Activated CD8-positive, alpha-beta memory T cell treated with anti-CD3 and anti-CD28 coated beads for 36 hours (primary cell): ENCODE data around the gene PARVA. TPM values are rescaled to one million over a fixed set of nuclear protein-coding genes. Genes with fewer than 3 reads are reported as not detected.

Experiments
- CTCF ChIA-PET: fragments of 350-600 bp; sonication (Branson Sonifier 250); formaldehyde crosslinking; loops from one replicate; lab custom pipeline; 2021; ENCODE audit warnings: antibody characterized with exemption; lab: Charles Lee
- POLR2A ChIA-PET: fragments of 350-600 bp; sonication (Branson Sonifier 250); formaldehyde crosslinking; loops from one replicate; lab custom pipeline; 2021; ENCODE audit warnings: antibody characterized with exemption; lab: Charles Lee
- total RNA-seq, 2 experiments: library from RNA; stranded (reverse); gene quantifications; one replicate each; pipeline ENCODE4 v1.2.3, GENCODE V29; 2021

The PARVA gene
- total RNA-seq, 2 experiments from 2014 or later, result 0.06 TPM; not detected in 1

DNA sequence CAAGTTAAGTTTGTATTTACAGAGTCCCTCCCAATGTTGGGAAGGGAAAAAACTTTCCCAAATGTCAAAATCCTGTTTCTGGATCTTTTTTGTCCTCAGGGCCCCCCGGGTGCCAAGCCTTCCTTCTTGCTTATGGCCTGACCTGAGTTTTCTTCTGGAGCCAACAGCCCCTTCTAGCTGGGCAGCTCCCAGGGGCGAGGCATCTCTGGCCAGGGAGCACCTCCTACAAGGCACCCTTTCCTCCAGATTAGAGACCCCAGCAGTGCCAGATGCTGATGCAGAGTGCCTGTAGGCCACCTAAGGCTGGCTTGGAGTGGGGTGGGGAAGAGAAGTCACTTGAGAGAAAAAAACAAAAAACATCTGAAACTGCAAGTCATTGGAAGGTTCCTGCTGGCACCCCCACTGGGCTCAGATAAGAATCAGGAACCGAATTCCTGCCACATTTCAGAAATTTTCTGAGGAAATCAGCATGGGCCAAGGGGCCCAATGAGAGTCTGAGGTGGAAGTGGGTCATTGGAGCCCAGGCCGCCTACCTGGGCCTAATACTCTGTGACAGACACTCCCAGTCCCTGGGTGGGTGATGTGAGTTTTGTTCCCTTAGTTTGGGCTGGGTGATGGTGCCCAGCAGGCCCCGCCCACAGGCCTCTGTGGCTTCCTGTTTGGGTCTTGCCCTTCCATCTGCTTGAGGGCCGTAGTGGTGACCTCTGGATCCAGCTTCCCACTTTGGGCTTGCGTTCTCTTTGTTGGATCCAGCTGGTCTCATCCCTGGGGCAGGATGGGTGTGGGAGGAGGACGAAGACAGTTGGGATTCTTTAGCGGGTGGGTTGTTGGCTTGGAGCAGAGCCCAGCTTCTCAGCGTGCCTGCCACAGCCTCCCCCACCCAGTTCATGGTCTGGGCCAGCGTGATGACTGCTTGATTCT is 40.6 kb downstream of the PARVA start:
- ChIA-PET CTCF (no interaction called here), POLR2A (no interaction called here)

DNA sequence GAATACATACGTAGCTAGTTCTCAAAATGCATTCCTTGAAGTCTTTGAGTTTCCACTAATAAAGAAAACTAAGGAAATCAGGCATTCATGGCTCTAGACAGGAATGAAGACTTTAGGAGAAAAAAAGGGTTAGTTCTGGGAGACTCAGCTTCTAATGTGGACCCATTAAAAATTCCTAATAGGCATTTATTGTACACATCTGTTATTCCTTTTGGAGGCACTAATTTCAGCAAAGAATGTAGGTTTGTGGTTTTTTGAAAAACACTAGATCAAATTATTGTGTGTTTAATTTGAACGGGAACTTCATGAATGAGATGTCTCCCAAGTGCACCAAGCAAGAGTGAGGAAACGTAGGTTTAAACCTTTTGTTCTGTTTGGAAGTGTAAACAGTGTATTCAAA is 42.7 kb downstream of the PARVA start:
- ChIA-PET POLR2A (no interaction called here), CTCF (no interaction called here)

DNA sequence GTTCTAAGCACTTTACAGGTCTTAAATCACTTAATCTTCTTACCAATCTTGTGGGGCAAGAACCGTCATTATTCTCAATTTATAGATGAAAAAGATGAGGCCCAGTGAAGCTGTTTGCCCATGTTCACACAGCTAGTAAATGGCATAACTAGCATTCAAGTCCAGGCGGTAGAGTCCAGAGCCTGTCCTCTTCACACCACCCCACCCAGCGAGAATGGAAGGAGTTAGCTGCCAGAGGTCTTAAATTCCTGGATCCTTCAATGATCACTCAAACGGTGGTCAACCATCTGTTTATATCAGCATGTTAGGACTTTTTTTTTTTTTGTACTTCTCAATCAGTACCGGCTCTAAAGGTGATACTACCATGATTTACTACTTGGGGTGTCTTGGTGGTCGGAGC is 43.3 kb downstream of the PARVA start:
- CTCF ChIA-PET, result no interaction called here
- POLR2A ChIA-PET, result no interaction called here

DNA sequence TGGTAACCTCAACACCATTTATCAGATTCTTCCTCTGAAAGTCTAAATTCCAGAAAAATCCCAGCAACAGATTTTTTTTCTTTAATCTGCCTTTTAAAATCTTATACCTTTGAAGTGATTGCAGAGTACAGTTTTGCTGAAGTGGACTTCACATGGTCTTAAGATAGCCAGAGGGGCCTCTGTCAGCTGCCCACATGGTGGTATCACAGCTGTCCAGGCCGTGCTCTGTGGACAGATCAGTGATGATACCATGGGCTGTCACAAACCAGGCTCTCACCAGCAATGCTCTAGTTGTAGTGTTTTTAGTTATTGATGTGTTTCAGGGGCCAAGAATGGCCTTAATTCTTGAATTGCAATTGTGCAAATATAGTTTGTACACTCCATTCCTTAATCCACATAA is 44.0 kb downstream of the PARVA start:
- ChIA-PET POLR2A (no interaction called here), CTCF (no interaction called here)

DNA sequence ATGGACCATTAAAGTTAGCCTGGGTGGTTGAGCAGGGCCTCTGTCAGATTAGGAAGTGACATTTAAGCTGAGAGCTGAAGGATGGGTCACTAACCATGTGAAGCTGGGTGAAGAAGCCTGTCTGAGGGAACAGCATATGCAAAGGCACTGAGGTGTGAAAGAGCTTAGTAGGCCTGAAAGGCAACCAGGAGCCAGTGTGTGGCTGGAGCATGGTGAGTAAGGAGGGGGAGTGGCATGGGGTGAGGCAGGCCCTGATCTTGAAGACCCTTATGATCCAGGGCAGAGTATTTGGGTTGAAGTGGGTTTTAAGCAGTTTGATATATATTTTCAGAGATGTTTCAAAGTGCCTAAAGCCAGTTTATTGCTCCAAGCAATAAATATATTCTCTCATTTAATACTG is 48.8 kb downstream of the PARVA start:
- ChIA-PET CTCF (no interaction called here), POLR2A (no interaction called here)

DNA sequence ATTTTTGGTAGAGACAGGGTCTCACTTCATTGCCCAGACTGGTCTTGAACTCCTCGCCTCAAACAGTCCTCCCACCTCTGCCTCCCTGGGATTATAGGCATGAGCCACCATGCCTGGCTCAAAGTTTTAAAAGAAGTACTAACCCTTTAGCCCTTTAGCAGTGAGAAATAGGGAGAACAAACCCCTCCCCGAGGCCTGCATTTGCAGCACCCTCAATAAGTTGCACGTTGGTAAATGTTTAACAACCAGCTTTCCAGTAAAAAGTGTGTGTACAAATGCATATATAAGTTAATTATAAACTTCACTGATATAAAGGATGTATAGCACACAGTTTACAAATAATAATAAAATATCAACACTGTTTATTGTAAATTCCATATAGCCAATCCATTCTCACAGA is 51.8 kb downstream of the PARVA start:
- ChIA-PET POLR2A (no interaction called here), CTCF (no interaction called here)

DNA sequence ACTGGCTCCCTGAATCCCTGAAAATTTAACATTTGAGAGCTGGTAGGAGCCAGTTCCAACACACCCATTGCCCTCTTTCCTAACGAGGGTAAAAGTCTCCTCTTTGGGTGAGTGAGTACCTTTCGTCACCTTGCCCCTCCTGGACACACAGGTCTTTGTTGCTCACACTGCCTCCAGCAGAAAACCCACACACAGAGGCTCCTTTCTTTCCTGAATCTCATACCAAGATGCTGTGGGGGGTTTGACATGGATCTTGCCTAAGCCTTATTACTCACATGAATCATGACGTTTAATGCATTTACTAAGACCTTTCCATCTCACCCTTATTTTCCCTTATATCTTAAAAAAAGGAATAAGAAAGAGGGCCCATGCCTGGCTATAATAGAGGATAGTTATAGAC is 53.0 kb downstream of the PARVA start:
- ChIA-PET POLR2A (no interaction called here), CTCF (no interaction called here)

DNA sequence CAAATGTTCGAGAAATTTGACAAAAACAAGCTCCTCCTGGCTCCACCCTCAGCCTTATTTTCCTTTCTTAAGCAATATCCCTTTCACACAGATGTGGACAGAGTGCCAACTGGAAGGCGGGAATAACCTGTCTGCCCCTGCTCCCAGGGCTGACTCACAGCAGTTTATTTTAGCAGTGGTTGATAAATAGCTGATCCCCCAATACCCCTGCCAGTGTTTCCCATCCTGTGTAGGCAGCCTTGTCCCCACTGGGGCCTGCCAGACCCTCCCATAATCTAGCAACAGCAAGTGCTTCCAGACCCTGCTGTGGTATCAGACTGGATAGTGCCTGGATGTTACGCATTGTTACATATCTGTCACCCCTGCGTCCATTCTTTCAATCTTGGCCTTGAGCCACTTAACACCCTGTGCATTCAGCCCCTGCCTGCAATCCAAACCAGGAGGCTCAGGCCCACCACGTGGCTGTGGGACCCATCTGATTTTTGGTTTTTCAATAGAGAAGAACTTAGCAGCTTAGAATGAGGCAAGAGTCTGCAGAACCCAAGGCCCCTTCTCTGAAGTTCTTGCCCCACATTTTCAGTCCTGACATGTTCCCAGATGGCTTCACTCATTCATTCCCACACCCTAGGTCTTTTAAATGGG is 53.7 kb downstream of the PARVA start:
- POLR2A ChIA-PET, result no interaction called here
- CTCF ChIA-PET, result no interaction called here

DNA sequence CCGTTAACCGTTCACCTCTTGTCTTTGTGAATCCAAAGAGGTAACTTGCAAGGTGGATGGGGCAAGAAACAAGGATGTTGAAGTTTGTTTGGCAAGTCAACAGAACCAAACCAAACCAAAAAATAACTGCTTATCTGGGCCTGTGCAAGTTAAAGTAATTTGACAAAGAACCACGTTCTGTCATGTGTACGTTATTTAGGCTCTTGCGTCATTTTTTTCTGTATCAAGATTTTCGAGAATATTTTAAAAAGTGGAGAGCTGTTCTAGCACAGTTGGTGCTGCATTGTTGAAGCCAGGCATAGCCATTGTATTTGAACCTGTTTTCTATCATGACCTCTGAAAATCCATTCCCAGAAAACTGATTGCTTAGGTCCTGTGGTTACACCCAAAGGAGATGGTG is 55.1 kb downstream of the PARVA start:
- CTCF ChIA-PET, result no interaction called here
- POLR2A ChIA-PET, result no interaction called here

DNA sequence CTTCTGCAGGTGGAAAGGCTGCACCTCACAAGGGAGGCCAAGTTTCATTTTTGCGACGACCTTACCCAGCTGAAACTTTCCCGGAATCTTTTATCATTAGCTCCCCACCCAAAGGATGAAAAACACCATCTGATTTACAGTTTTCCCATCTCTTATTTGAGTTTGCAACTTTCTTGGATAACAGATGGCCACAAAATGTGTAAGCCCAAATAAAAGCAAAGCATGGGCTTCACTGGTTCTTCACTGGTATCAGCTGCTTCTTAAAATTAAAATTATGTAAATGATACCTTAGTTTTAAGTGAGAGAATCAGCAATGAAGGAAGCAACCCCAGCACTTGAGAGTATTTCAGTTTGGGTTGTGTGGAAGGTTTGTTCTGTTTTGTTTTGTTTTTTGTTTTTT is 55.8 kb downstream of the PARVA start:
- CTCF ChIA-PET, result no interaction called here
- POLR2A ChIA-PET, result no interaction called here

DNA sequence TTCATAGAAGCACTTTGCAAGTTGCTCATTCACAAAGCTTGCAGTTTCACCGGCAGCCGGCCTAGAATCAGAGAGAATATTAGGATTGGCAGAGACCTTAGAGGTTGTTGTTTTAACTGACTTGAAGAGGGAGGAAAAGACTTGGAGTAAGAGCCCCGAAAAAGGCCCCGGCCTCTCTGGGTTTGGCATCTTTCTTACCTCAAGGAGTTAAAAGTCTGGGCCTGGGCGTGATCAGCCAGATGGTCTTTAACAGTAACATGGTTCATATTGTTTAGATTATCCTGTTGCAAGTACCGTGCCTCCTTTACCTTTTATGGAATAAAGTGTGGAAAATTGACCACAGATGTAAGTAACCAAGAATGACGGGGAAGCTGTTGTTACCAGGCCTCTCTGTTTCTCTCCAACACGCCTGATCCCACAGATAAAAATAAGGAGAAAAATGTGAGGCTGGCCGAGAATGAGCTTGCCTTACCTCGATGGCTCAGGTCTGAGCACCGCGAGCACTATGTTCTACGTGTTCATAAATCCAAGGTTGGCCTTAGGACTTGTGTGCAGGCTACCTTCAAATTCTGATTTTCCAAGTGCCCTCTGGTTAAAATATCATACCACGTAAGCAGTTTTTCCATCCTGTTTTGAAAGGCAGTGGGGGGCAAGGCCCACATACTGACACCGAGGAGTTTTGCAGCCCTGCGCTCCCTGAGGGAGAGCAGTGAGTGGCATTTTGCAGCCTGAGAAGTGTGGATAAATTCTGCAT is 56.4 kb downstream of the PARVA start:
- POLR2A ChIA-PET, result no interaction called here
- CTCF ChIA-PET, result no interaction called here

DNA sequence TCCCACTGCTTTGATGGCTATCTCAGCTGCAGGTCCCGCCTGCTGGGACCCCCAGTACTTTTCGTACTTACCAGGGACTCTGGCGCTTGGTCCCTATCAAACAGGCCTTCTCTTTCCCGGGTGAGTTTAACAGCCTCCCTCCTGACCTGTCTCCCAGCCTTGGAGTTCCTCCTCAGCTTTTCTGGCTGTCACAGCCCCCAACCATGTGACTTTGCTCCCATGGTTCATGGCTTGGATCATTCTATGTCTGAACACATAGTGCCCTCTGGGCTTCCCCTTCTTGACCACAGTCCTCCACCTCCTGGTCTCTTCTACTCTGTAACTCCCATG is 56.9 kb downstream of the PARVA start:
- POLR2A ChIA-PET, result no interaction called here
- CTCF ChIA-PET, result no interaction called here

DNA sequence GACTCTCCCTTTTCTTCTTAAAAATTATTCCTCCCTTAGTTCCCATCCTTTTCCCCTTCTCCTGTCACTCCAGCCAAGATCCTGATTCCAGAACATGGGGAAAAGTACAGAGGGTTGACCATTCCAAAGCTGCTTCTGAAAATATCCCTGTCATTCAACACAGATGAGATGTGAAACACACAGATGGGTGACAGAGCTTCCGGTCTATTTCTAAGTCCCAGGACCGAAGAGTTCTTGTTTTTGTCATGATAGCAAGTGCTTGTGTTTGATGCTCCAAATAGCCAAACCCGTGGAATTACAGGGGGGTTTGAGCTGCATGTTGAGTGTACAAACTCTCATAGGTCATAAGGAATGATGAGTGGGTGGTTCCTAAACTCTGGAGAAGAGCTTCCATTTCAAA is 57.9 kb downstream of the PARVA start:
- ChIA-PET POLR2A (no interaction called here), CTCF (no interaction called here)

DNA sequence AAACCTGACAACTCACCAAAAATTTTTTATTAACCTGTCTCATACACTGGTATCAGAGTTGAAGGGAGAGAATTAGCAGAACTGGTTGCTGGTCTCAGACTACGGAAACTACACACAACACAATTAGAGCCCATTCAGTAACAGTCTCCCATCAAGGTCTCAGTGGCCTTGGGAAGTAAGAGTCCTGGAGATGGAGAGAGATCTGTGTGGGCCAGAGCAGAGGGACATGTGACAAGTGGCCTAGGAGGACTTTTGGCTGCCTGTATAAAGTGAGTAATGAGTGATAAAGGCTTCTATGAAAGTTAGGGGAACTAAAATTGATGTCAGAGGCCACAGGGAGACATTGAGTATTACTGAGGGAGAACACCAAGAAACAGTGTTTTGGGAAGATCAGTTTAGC is 58.9 kb downstream of the PARVA start:
- ChIA-PET CTCF (no interaction called here), POLR2A (no interaction called here)

DNA sequence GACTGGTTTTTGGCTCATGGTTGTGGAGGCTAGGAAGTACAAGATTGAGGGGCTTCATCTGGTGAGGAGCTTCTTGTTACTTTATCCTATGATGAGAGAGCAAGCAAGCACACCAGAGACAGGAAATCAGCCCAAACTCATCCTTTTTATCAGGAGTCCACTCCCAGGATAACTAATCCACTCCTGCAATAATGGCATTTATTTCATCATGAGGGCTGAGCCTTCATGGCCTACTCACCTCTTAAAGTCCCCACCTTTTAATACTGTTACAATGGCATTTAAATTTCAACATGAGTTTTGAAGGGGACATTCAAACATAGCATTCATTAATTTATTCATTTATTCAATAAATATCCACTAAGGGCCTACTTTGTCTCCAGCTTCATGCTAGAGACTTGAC is 60.9 kb downstream of the PARVA start:
- POLR2A ChIA-PET, result no interaction called here
- CTCF ChIA-PET, result no interaction called here

DNA sequence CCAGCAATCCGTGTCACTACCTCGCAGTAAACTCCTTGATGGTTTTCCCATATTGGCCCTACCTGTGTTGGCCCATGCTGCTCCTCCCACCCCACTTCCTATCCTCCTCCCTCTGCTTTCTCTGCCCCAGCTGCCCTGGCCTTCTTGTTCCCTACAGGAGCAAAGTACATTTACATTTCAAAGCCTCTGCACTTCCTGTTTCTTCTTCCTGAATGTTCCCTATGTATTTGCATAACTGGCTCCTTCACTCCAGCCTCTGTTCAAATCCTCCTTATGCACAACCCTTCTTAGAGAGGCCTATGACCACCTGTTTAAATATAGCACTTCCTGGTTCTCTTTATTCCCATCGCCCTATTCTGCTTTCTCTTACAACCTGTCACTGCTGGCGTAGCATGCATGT is 62.2 kb downstream of the PARVA start:
- CTCF ChIA-PET, result no interaction called here
- POLR2A ChIA-PET, result no interaction called here

DNA sequence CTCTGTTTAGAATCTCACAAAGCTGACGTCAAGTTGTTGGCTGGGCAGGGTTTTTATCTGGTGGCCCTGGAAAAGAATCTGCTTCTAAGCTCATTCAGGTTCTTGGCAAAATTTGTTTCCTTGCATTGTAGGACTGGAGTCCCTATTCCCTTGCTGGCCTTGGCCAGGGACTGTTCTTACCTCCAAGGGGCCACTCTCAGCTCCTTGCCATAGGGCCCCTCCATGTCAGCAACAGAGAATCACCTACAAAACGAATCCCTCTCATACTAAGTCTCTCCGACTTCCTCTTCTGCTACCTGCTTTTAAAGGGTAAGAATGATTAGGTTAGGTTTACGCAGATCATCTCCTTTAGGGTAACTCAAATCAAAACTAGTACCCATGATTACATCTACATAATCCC is 63.2 kb downstream of the PARVA start:
- CTCF ChIA-PET, result no interaction called here
- POLR2A ChIA-PET, result no interaction called here

DNA sequence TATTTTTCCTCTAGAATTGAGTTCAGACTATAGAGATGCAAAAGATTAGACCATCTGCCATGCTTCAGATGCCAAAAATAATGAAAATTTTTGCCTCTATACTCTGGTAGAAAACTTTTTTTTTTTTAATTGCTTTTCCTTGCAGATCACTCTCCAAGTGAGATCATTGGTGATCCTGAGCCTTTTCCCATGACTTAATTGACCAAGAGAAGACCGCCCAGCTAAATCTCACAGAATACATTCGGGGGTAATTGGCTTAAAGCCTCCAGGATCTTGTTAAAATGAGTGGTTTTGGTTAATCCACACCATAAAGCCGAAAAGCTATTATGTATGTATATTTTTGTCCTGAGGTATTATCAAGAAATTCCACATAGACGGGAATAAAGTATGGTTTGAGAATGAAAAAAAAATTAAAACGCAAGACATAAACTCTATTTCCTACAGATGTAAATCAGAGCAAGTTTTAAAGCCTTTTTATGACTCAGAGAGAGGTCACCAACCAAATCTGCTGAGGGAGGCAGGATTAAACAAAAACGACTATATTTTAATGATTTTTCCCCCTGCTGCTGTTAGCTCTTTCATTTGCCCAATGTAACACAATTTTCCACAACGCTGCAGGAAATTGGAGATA is 64.0 kb downstream of the PARVA start:
- ChIA-PET CTCF (no interaction called here), POLR2A (no interaction called here)

DNA sequence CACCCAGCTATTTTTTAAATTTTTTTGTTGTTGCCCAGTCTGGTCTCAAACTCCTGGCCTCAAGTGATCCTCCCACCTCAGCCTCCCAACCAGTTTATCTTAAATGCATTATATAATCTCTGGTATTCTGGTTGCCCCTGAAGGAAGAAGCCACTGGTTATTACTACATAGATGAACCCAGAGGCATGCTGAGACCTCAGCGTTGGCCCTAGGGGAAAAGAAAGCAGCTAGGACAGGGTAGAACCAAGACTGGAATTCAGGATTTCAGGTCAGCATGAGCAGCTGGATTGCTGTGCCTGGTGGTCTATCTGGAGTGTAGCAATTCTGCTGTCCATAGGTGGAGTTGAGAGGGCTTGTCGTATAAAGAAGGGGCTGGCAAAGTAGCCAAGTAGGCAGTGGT is 67.2 kb downstream of the PARVA start:
- CTCF ChIA-PET, result no interaction called here
- POLR2A ChIA-PET, result no interaction called here

DNA sequence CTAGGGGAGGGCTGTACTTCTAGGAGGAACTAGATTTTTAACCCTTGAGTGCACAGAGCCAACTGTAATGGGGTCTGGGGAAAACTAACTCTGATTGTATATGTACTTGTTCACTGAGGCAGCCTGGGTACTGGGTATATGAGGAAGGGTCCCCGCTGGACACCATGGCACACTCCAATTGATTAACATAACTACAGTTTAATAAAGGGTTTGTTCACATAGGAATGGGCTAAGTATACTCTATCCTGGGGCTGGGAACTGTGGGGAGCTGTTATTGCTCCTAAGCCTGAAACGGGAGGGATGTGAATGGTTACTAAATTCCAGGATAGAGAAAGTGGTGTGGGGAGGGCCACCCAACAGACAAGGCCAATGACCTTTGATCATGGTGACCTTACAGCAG is 67.6 kb downstream of the PARVA start:
- POLR2A ChIA-PET, result no interaction called here
- CTCF ChIA-PET, result no interaction called here
